ENCODE results near the gene SAMD11. TPM values are rescaled to one million over a fixed set of nuclear protein-coding genes. Genes with fewer than 3 reads are reported as not detected.
"Not testable (repeated sequence)": the region's sequence is repeated elsewhere in the genome, so short reads cannot be mapped to it uniquely, and the experiment has no call there.

The SAMD11 gene
- total RNA-seq, 2 donors from 2014 or later, result not detected

- ATAC-seq (no peak), DNase-seq (ENCODE audit: low spot score in 2 of 2) (no peak)
- no peak overlapping the region for H3K27ac Mint-ChIP-seq
- H3K9me3 Mint-ChIP-seq, result no peaks in the 10 kb centered on the region
- H3K36me3 Mint-ChIP-seq, result peaks cover 6 to 15% of the 10 kb centered on the region in 2 donors
These were observed 20.9 kb downstream of the SAMD11 start for GRCh38 chr1:944341-945325.

- Mint-ChIP-seq H3K36me3 (peaks cover 18 to 27% of the 10 kb centered on the region in 2 donors), H3K9me3 (no peaks in the 10 kb centered on the region), H3K27ac (no peak overlapping the region)
- DNase-seq (ENCODE audit: low spot score in 2 of 2), result no peak
- no peak for ATAC-seq
These were observed 22.2 kb downstream of the SAMD11 start for GRCh38 chr1:945688-946556.

GRCh38 chr1:946811-947210 is 23.1 kb downstream of the SAMD11 start:
- not testable (repeated sequence) for H3K9me3 Mint-ChIP-seq; DNase-seq (ENCODE audit: low spot score in 2 of 2); ATAC-seq; H3K27ac Mint-ChIP-seq
- peaks cover 18 to 27% of the 10 kb centered on the region in 2 donors for H3K36me3 Mint-ChIP-seq

- ATAC-seq, result no peak
- no peak for DNase-seq (ENCODE audit: low spot score in 2 of 2)
- H3K9me3 Mint-ChIP-seq, result no peaks in the 10 kb centered on the region
- H3K36me3 Mint-ChIP-seq, result peaks cover 19 to 27% of the 10 kb centered on the region in 2 donors
- H3K27ac Mint-ChIP-seq, result no peak overlapping the region
These were observed 24.2 kb downstream of the SAMD11 start for GRCh38 chr1:947958-948357.

GRCh38 chr1:950268-950667 is 26.5 kb downstream of the SAMD11 start:
- Mint-ChIP-seq H3K36me3 (peaks cover 21 to 33% of the 10 kb centered on the region in 2 donors), H3K9me3 (no peaks in the 10 kb centered on the region), H3K27ac (no peak overlapping the region)
- DNase-seq (ENCODE audit: low spot score in 2 of 2) (no peak), ATAC-seq (no peak)

GRCh38 chr1:950881-951280 is 27.2 kb downstream of the SAMD11 start:
- ATAC-seq (no peak), DNase-seq (ENCODE audit: low spot score in 2 of 2) (no peak)
- no peak overlapping the region for H3K27ac Mint-ChIP-seq
- no peaks in the 10 kb centered on the region for H3K9me3 Mint-ChIP-seq
- H3K36me3 Mint-ChIP-seq, result peaks cover 23 to 39% of the 10 kb centered on the region in 2 donors

GRCh38 chr1:951364-951763 is 27.6 kb downstream of the SAMD11 start:
- no peaks in the 10 kb centered on the region for H3K9me3 Mint-ChIP-seq
- peaks cover 23 to 41% of the 10 kb centered on the region in 2 donors for H3K36me3 Mint-ChIP-seq
- peak overlapping the region in 1 of 2 donors; percentile 9 for H3K27ac Mint-ChIP-seq
- ATAC-seq (no peak), DNase-seq (ENCODE audit: low spot score in 2 of 2) (no peak)

- peaks cover 23 to 46% of the 10 kb centered on the region in 2 donors for H3K36me3 Mint-ChIP-seq
- no peak overlapping the region for H3K27ac Mint-ChIP-seq
- no peaks in the 10 kb centered on the region for H3K9me3 Mint-ChIP-seq
- ATAC-seq (no peak), DNase-seq (ENCODE audit: low spot score in 2 of 2) (no peak)
These were observed 28.5 kb downstream of the SAMD11 start for GRCh38 chr1:952201-952600.

- H3K27ac Mint-ChIP-seq, result no peak overlapping the region
- no peak for ATAC-seq
- H3K9me3 Mint-ChIP-seq, result no peaks in the 10 kb centered on the region
- no peak for DNase-seq (ENCODE audit: low spot score in 2 of 2)
- H3K36me3 Mint-ChIP-seq, result peaks cover 23 to 50% of the 10 kb centered on the region in 2 donors
These were observed 28.9 kb downstream of the SAMD11 start for GRCh38 chr1:952603-953002.

GRCh38 chr1:953524-954320 is 30.0 kb downstream of the SAMD11 start:
- no peak for DNase-seq (ENCODE audit: low spot score in 2 of 2)
- Mint-ChIP-seq H3K36me3 (peaks cover 29 to 58% of the 10 kb centered on the region in 2 donors), H3K27ac (no peak overlapping the region), H3K9me3 (no peaks in the 10 kb centered on the region)
- ATAC-seq, result no peak

GRCh38 chr1:954927-955326 is 31.2 kb downstream of the SAMD11 start:
- H3K9me3 Mint-ChIP-seq, result no peaks in the 10 kb centered on the region
- peaks cover 21 to 54% of the 10 kb centered on the region in 2 donors for H3K36me3 Mint-ChIP-seq
- H3K27ac Mint-ChIP-seq, result no peak overlapping the region
- DNase-seq (ENCODE audit: low spot score in 2 of 2), result no peak
- no peak for ATAC-seq

- ATAC-seq (no peak), DNase-seq (ENCODE audit: low spot score in 2 of 2) (no peak)
- no peaks in the 10 kb centered on the region for H3K9me3 Mint-ChIP-seq
- H3K27ac Mint-ChIP-seq, result no peak overlapping the region
- peaks cover 16 to 49% of the 10 kb centered on the region in 2 donors for H3K36me3 Mint-ChIP-seq
These were observed 31.8 kb downstream of the SAMD11 start for GRCh38 chr1:955474-955873.

- H3K9me3 Mint-ChIP-seq, result no peaks in the 10 kb centered on the region
- DNase-seq (ENCODE audit: low spot score in 2 of 2), result no peak
- H3K27ac Mint-ChIP-seq, result peak overlapping the region in 1 of 2 donors; percentile 91
- no peak for ATAC-seq
- peaks cover 12 to 44% of the 10 kb centered on the region in 2 donors for H3K36me3 Mint-ChIP-seq
These were observed 32.9 kb downstream of the SAMD11 start for GRCh38 chr1:956636-957035.

GRCh38 chr1:958823-959730 is 35.4 kb downstream of the SAMD11 start, which contains the start of gene NOC2L:
Gene NOC2L, minus strand, starts transcription at chr1:959256. Its CDS starts 16 bp downstream, at chr1:959240.
- H3K27ac Mint-ChIP-seq, result peak within 1 kb of the TSS; percentile 91 to 98
- H3K9me3 Mint-ChIP-seq, result no peaks in the 10 kb centered on the region
- ATAC-seq (peak; percentile 89 to 92), DNase-seq (ENCODE audit: low spot score in 2 of 2) (peak; percentile 91 to 97)
- peaks cover 12 to 39% of the 10 kb centered on the region in 2 donors for H3K36me3 Mint-ChIP-seq

GRCh38 chr1:959731-960362 is 36.1 kb downstream of the SAMD11 start:
- ATAC-seq (peak; percentile 11 to 26), DNase-seq (ENCODE audit: low spot score in 2 of 2) (no peak)
- Mint-ChIP-seq H3K36me3 (peaks cover 12 to 34% of the 10 kb centered on the region in 2 donors), H3K27ac (peak overlapping the region in 1 of 2 donors; percentile 53), H3K9me3 (no peaks in the 10 kb centered on the region)

Measured in activated naive CD4-positive, alpha-beta T cell treated with anti-CD3 and anti-CD28 coated beads, Interleukin-2, amount 50 U/mL, for 72 hours (primary cell).